Coronary artery (tissue), 2 donors: Measurements from ENCODE around the gene DENND2D.

Source experiments
- DNase-seq: peaks from one replicate; pipeline ENCODE4 v3.0.0-alpha.2; 2017; ENCODE audit warnings: low spot score
- H3K27ac ChIP-seq, 2 donors: fragments of 200-600 bp; sonication (generic); one replicate each; pipeline ENCODE4 v1.5.1; 2016 to 2019
- H3K4me3 ChIP-seq: fragments of 200-600 bp; sonication (generic); 2 replicates; pipeline ENCODE4 v1.5.1; 2016; ENCODE audit warnings: mild to moderate bottlenecking, moderate library complexity
- CTCF ChIP-seq: fragments of 200-600 bp; sonication (generic); IDR thresholded peaks from one replicate; pipeline ENCODE4 v1.5.1; 2019; ENCODE audit warnings: antibody characterized with exemption

The DENND2D gene

DNA sequence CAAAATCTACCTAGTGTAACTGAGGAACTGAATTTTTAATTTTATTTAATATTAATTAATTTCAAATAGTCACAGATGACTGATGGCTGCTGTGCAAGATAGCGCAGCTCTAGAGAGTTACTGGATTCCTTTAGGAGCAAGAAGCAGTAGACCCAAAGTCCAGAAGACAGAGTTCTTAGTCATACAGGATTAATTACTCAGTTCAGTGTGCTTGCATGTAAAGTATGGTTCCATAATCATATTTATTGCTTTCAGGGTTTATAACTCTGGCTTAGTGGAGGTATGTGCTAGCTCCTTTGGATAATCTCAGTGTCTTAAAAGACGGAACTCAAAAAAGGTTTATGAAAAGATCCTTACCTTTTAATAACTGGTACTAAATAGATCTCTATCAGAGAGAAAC lies 43.0 kb downstream of the DENND2D start:
- no peak for TF ChIP-seq CTCF
- no peak overlapping the region for H3K27ac ChIP-seq
- H3K4me3 ChIP-seq, result no peak overlapping the region
- DNase-seq, result no peak

- no peak overlapping the region for H3K4me3 ChIP-seq
- no peak overlapping the region for H3K27ac ChIP-seq
- DNase-seq, result no peak
- TF ChIP-seq CTCF, result no peak
Measured at GRCh38 chr1:111154021-111154999, 46.1 kb downstream of the DENND2D start.

DNA sequence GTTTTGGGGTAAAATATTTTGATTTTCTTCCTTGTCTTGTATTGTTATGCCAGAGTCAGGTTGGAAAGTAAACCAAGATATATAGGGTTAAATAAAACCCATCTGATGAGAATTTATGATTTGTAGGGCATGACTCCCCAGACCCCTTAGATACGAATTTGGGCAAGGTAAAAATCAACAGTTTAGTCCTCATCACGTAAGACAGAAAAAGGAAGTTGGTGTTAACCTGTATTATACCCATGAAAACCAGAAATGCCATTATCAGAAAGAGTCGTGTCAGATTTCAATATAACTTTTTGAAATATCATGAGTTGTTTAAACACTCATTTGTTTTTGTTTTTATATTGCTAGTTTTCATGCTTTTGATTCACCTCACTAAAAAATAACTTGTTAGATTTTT lies 48.6 kb downstream of the DENND2D start:
- no peak for DNase-seq
- Histone ChIP-seq H3K27ac (no peak overlapping the region), H3K4me3 (no peak overlapping the region)
- no peak for TF ChIP-seq CTCF

- Histone ChIP-seq H3K4me3 (no peak overlapping the region), H3K27ac (no peak overlapping the region)
- DNase-seq, result no peak
- TF ChIP-seq CTCF, result no peak
Measured at GRCh38 chr1:111148376-111148881, 52.0 kb downstream of the DENND2D start.

DNA sequence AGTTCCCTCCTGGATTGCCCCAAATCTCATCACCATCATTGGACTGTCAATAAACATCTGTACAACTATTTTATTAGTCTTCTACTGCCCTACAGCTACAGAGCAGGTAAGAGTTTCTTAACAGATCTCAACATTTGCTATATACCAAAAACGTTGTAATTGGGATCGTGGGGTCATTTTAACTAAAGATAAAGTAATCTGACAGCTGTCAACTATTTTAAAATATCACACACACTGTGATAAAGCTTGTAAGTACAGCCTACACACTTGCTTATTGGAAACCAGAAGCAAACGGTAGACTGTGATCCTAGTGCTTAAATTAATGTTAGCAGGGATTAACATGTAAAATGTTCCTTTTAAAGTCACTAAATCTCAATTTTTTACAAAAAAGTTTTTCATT lies 52.5 kb downstream of the DENND2D start:
- Histone ChIP-seq H3K27ac (no peak overlapping the region), H3K4me3 (no peak overlapping the region)

DNA sequence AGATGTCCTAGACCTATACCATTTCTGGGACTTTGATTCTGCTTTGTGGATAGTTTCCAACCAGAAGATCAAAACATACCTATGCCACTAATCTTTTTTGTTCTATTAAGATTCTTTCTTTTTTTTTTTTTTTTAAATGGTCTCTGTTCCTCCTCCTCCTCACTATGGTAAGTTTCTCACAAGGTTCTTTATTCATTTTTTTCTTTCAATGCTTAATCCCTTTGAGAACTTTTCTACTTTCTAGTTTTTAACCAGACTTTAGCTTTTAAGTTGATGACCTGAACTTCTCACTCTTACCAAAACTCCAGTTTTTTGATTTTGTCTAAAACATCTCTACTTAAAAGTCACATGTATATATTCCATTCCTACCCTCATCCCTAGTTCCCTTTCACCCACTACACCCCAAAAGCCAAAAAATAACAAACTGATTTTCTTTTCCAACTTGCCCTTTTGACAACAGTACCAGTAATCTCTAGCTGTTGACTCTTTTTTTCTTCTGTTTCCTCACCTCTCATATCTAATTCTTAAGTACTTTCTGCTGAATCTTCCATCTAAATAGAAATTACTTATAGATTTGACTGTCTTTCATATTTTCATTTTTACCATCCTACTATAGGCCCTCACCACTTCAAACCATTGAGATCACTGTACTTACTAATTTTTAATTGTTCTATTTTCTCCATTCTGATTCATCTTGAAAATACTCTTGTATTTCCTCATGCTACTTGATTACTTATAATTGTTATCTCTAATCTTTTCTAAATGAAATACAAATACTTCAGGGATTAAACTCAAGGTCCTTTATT lies 54.3 kb downstream of the DENND2D start:
- DNase-seq, result no peak
- no peak overlapping the region for H3K4me3 ChIP-seq
- TF ChIP-seq CTCF, result no peak
- H3K27ac ChIP-seq, result no peak overlapping the region

More for the DNA sequence above, 52.5 kb downstream of the DENND2D start:
- TF ChIP-seq CTCF, result no peak
- DNase-seq, result no peak
